Mucosa of descending colon (tissue), 3 donors: ENCODE results near the gene ST6GALNAC2. TPM values are rescaled to one million over a fixed set of nuclear protein-coding genes. Genes with fewer than 3 reads are reported as not detected.
A peak's percentile ranks its signal among the peaks of the same experiment; 100 is the strongest.

Source experiments
- ATAC-seq: fragments of 200-7000 bp; cut with Tn5 transposase; one replicate; pipeline ENCODE4 v1.9.1; 2020; ENCODE audit warnings: mild to moderate bottlenecking, moderate library complexity
- DNase-seq, 3 donors: peaks; one replicate each; pipeline ENCODE4 v3.0.0-alpha.2; 2020
- H3K36me3 ChIP-seq: fragments of 200-600 bp; one replicate; pipeline ENCODE4 v1.8.0; 2021; ENCODE audit warnings: low read depth, mild to moderate bottlenecking
- H3K4me1 ChIP-seq: fragments of 200-600 bp; one replicate; pipeline ENCODE4 v1.8.0; 2021; ENCODE audit warnings: low read depth, mild to moderate bottlenecking
- H3K4me3 ChIP-seq: fragments of 200-600 bp; one replicate; pipeline ENCODE4 v1.8.0; 2021; ENCODE audit warnings: mild to moderate bottlenecking
- H3K9me3 ChIP-seq: fragments of 200-600 bp; one replicate; pipeline ENCODE4 v1.8.0; 2021; ENCODE audit warnings: mild to moderate bottlenecking
- intact Hi-C, 2 donors: fragments of 100-400 bp; cut with DNase I in 1 of 2; cut with micrococcal nuclease in 1 of 2; formaldehyde crosslinking; loops; one replicate each; pipeline versions ENCODE4 v1.11.0 to v1.11.1; 2022; cut with DNase I, micrococcal nuclease
- total RNA-seq, 3 donors: library from RNA; stranded (reverse); fragmentation: NEBNext Ultra II Directional in 2 of 3; extraction: Animal tissue kit (Norgen Biotek cat#: 25700) in 2 of 3; gene quantifications; one replicate each; pipeline versions ENCODE4 v1.2.1 to v1.2.4, GENCODE V29; 2021 to 2023
- TF ChIP-seq, protein P1 (sequence below): fragments of 200-600 bp; IDR thresholded peaks from one replicate; pipeline ENCODE4 v1.8.0; 2022; ENCODE audit warnings: antibody characterized with exemption, mild to moderate bottlenecking
- donor health status: DM: no; HTN: no; CAD: no; lungs with moderate emphysema.
- donor health status: DM: no; HTN: no; CAD: no.
- donor health status: DM: no; HTN: yes; CAD: no.

ST6GALNAC2 gene
- total RNA-seq, 3 donors from 2014 or later, result 3.7 to 11.1 (median 4.3) TPM

DNA sequence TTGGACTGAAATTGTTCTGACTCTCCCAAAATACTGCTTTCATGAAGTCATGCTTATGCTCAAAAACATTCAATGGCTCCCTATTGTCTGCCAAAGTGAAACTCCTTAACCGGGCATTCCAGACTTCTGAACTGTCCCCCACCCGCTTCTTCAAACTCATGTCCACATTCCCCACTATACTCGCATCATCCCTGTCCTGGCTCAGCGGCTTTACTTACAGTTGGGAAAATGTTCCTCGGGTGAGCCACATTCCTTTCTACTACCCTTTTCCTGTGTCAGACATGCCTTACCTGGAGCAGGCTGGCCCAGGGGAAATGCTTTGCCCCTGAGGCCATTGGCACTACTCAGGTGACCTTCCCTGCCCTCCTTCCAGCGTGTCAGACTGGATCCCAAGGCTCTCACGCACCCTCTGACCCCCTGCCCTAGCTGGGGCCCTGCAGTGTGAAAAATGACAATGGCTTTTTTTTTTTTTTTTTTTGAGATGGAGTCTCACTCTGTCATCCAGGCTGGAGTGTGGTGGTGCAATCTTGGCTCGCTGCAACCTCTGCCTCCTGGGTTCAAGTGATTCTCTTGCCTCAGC lies 53.5 kb downstream of the ST6GALNAC2 start:
- intact Hi-C loops, result no loop called here
- Histone ChIP-seq H3K36me3 (no peaks in the 10 kb centered on the region), H3K4me3 (no peak overlapping the region), H3K9me3 (no peaks in the 10 kb centered on the region), H3K4me1 (peaks cover 33% of the 10 kb centered on the region)
- TF ChIP-seq, protein P1, sequence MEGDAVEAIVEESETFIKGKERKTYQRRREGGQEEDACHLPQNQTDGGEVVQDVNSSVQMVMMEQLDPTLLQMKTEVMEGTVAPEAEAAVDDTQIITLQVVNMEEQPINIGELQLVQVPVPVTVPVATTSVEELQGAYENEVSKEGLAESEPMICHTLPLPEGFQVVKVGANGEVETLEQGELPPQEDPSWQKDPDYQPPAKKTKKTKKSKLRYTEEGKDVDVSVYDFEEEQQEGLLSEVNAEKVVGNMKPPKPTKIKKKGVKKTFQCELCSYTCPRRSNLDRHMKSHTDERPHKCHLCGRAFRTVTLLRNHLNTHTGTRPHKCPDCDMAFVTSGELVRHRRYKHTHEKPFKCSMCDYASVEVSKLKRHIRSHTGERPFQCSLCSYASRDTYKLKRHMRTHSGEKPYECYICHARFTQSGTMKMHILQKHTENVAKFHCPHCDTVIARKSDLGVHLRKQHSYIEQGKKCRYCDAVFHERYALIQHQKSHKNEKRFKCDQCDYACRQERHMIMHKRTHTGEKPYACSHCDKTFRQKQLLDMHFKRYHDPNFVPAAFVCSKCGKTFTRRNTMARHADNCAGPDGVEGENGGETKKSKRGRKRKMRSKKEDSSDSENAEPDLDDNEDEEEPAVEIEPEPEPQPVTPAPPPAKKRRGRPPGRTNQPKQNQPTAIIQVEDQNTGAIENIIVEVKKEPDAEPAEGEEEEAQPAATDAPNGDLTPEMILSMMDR, result no peak
- DNase-seq (peak in 1 of 3 donors; percentile 35), ATAC-seq (no peak)

DNA sequence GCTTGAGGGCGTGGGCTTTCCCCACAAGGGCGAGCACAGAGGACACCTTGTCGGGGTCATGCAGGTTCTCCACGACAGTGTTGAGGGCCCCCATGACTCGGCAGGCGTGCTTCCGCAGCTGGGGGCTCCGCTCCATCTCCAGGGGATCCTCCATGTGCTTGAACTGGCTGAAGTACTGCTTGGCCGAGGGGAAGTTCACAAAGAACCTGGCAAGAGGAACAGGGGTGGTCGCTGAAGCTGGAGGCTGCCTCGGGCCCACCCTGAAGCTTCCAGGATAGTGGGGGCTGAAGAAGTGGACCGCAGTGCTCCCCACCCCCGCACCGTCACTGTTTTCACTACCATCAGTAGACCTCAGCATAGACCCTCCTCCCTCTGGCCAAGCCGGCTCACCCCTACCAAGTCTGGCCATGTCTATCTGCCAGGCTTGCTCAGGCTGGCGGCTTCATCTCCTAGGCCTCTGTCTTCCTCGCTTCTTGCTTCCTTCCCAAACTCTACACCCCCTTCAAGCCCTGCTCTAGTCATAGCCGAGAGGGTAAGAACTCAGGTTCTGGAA lies 54.1 kb downstream of the ST6GALNAC2 start:
- no peak for ATAC-seq
- TF ChIP-seq, protein P1, result no peak
- Histone ChIP-seq H3K36me3 (no peaks in the 10 kb centered on the region), H3K4me3 (no peak overlapping the region), H3K9me3 (no peaks in the 10 kb centered on the region), H3K4me1 (peaks cover 33% of the 10 kb centered on the region)
- DNase-seq, result peak in 1 of 3 donors; percentile 48
- intact Hi-C loops, result no loop called here

GRCh38 chr17:76530811-76531485 lies 54.7 kb downstream of the ST6GALNAC2 start:
- TF ChIP-seq, protein P1, result no peak
- Histone ChIP-seq H3K36me3 (no peaks in the 10 kb centered on the region), H3K4me3 (no peak overlapping the region), H3K9me3 (no peaks in the 10 kb centered on the region), H3K4me1 (peaks cover 33% of the 10 kb centered on the region)
- DNase-seq, result peak in 2 of 3 donors; percentile 37 to 54
- intact Hi-C loops, result no loop called here
- no peak for ATAC-seq

GRCh38 chr17:76530095-76530723 lies 55.5 kb downstream of the ST6GALNAC2 start:
- H3K4me1 ChIP-seq, result peaks cover 38% of the 10 kb centered on the region
- intact Hi-C loops, result no loop called here
- ATAC-seq (peak; percentile 15), DNase-seq (peak in 2 of 3 donors; percentile 49 to 68)
- H3K36me3 ChIP-seq, result no peaks in the 10 kb centered on the region
- H3K4me3 ChIP-seq, result no peak overlapping the region
- no peaks in the 10 kb centered on the region for H3K9me3 ChIP-seq
- TF ChIP-seq, protein P1, result no peak

GRCh38 chr17:76529224-76530094 lies 56.2 kb downstream of the ST6GALNAC2 start:
- no peak overlapping the region for H3K4me3 ChIP-seq
- H3K36me3 ChIP-seq, result no peaks in the 10 kb centered on the region
- DNase-seq (peak; percentile 72 to 85 (median 77)), ATAC-seq (peak; percentile 43)
- TF ChIP-seq, protein P1, result no peak
- peaks cover 45% of the 10 kb centered on the region for H3K4me1 ChIP-seq
- H3K9me3 ChIP-seq, result no peaks in the 10 kb centered on the region
- intact Hi-C loops, result no loop called here
